Neural cell (in vitro differentiated cells): Measurements from ENCODE around the gene SLC47A1. TPM values are rescaled to one million over a fixed set of nuclear protein-coding genes. Genes with fewer than 3 reads are reported as not detected.
"Not testable (repeated sequence)": the region's sequence is repeated elsewhere in the genome, so short reads cannot be mapped to it uniquely, and the experiment has no call there.

Source experiments
- H2AFZ ChIP-seq: fragments of 200-600, 300-800 bp; sonication (generic), shearing (Covaris generic); 2 replicates; pipeline ENCODE4 v1.6.0; 2014; ENCODE audit warnings: low read depth, mild to moderate bottlenecking, antibody characterized with exemption, low read length, moderate library complexity
- H3F3A ChIP-seq: fragments of 200-600 bp; shearing (Covaris generic); 2 replicates; pipeline ENCODE4 v1.6.1; 2016; ENCODE audit warnings: mild to moderate bottlenecking, moderate library complexity, mixed read lengths, antibody characterized with exemption, low read length; ENCODE audit not compliant: insufficient read depth, poor library complexity, severe bottlenecking
- H3K27ac ChIP-seq: fragments of 200-600, 300-800 bp; sonication (generic), shearing (Covaris generic); 2 replicates; pipeline ENCODE4 v1.5.1; 2014; ENCODE audit warnings: mild to moderate bottlenecking, low read length, moderate library complexity
- H3K27me3 ChIP-seq: fragments of 300-800, 200-600 bp; sonication (generic), shearing (Covaris generic); 2 replicates; pipeline ENCODE4 v1.6.0; 2014; ENCODE audit warnings: mild to moderate bottlenecking, low read depth, low read length, moderate library complexity; ENCODE audit not compliant: insufficient read depth
- H3K36me3 ChIP-seq: fragments of 300-800, 200-600 bp; sonication (generic), shearing (Covaris generic); 2 replicates; pipeline ENCODE4 v1.5.1; 2014; ENCODE audit warnings: mild to moderate bottlenecking, antibody characterized with exemption, low read length, moderate library complexity; ENCODE audit not compliant: insufficient read depth
- H3K4me2 ChIP-seq: fragments of 300-800, 200-600 bp; sonication (generic), shearing (Covaris generic); 2 replicates; pipeline ENCODE4 v1.6.0; 2014; ENCODE audit warnings: mild to moderate bottlenecking, low read length
- H3K4me3 ChIP-seq: fragments of 300-800, 200-600 bp; sonication (generic), shearing (Covaris generic); 2 replicates; pipeline ENCODE4 v1.5.1; 2014; ENCODE audit warnings: mild to moderate bottlenecking, low read length, moderate library complexity
- H3K79me2 ChIP-seq: fragments of 200-600 bp; shearing (Covaris generic); replicated peaks from 2 replicates; pipeline ENCODE4 v1.6.0; 2014; ENCODE audit warnings: mild to moderate bottlenecking, low read length, moderate library complexity; ENCODE audit not compliant: insufficient read depth
- H3K9ac ChIP-seq: fragments of 300-800, 200-600 bp; sonication (generic), shearing (Covaris generic); 2 replicates; pipeline ENCODE4 v1.6.1; 2016; ENCODE audit warnings: mild to moderate bottlenecking, low read length, mixed read lengths
- H3K9me2 ChIP-seq: fragments of 200-600 bp; shearing (Covaris generic); 2 replicates; pipeline ENCODE4 v1.6.1; 2016; ENCODE audit warnings: mild to moderate bottlenecking, low read length, mixed read lengths; ENCODE audit not compliant: insufficient read depth
- H3K9me3 ChIP-seq: fragments of 200-600, 300-800 bp; sonication (generic), shearing (Covaris generic); 2 replicates; pipeline ENCODE4 v1.6.1; 2016; ENCODE audit warnings: mild to moderate bottlenecking, mixed run types, low read length, moderate library complexity, mixed read lengths
- H4K20me1 ChIP-seq: fragments of 200-600 bp; shearing (Covaris generic); 2 replicates; pipeline ENCODE4 v1.6.1; 2016; ENCODE audit warnings: mild to moderate bottlenecking, mixed run types; ENCODE audit not compliant: insufficient read depth
- EP300 ChIP-seq: fragments of 450-650 bp; conservative IDR thresholded peaks from 2 replicates; pipeline ENCODE4 v1.6.1; 2014; ENCODE audit warnings: antibody characterized with exemption, mild to moderate bottlenecking, moderate library complexity; ENCODE audit not compliant: poor library complexity, severe bottlenecking
- EZH2 ChIP-seq: fragments of 200-600, 300-800 bp; shearing (Covaris generic), sonication (generic); IDR thresholded peaks from 2 replicates; pipeline ENCODE4 v1.6.1; 2014; ENCODE audit warnings: antibody characterized with exemption, low read length, borderline replicate concordance, mild to moderate bottlenecking; ENCODE audit not compliant: insufficient read depth, poor library complexity, severe bottlenecking
- MXI1 ChIP-seq: fragments of 450-650 bp; conservative IDR thresholded peaks from 2 replicates; pipeline ENCODE4 v1.6.1; 2014; ENCODE audit warnings: antibody characterized with exemption, mild to moderate bottlenecking; ENCODE audit not compliant: poor library complexity, severe bottlenecking
- POLR2AphosphoS5 ChIP-seq: IDR thresholded peaks from 2 replicates; pipeline ENCODE4 v1.6.1; 2012
- RAD21 ChIP-seq: fragments of 450-650 bp; conservative IDR thresholded peaks from 2 replicates; pipeline ENCODE4 v1.6.1; 2014; ENCODE audit warnings: antibody characterized with exemption, mild to moderate bottlenecking, moderate library complexity
- SMC3 ChIP-seq: fragments of 450-650 bp; conservative IDR thresholded peaks from 2 replicates; pipeline ENCODE4 v1.6.1; 2014; ENCODE audit warnings: antibody characterized with exemption, mild to moderate bottlenecking, moderate library complexity; ENCODE audit not compliant: poor library complexity
- TAF1 ChIP-seq: IDR thresholded peaks from 2 replicates; pipeline ENCODE4 v1.6.1; 2012; ENCODE audit warnings: low read depth
- polyA plus RNA-seq: library from polyadenylated mRNA; depleted of rRNA; stranded (reverse); fragments of >200 nt; gene quantifications from 2 replicates; pipeline ENCODE4 v1.2.3, GENCODE V29; 2014
- TF ChIP-seq, protein P1 (sequence below): IDR thresholded peaks from 2 replicates; pipeline ENCODE4 v1.6.1; 2012; ENCODE audit warnings: borderline replicate concordance
- TF ChIP-seq, protein P2 (sequence below): fragments of 450-650 bp; IDR thresholded peaks from 2 replicates; pipeline ENCODE4 v1.5.1; 2014; ENCODE audit warnings: antibody characterized with exemption, mild to moderate bottlenecking, moderate library complexity; ENCODE audit not compliant: poor library complexity, severe bottlenecking

SLC47A1 gene
- polyA plus RNA-seq, 1 donor from 2014 or later: not detected

DNA sequence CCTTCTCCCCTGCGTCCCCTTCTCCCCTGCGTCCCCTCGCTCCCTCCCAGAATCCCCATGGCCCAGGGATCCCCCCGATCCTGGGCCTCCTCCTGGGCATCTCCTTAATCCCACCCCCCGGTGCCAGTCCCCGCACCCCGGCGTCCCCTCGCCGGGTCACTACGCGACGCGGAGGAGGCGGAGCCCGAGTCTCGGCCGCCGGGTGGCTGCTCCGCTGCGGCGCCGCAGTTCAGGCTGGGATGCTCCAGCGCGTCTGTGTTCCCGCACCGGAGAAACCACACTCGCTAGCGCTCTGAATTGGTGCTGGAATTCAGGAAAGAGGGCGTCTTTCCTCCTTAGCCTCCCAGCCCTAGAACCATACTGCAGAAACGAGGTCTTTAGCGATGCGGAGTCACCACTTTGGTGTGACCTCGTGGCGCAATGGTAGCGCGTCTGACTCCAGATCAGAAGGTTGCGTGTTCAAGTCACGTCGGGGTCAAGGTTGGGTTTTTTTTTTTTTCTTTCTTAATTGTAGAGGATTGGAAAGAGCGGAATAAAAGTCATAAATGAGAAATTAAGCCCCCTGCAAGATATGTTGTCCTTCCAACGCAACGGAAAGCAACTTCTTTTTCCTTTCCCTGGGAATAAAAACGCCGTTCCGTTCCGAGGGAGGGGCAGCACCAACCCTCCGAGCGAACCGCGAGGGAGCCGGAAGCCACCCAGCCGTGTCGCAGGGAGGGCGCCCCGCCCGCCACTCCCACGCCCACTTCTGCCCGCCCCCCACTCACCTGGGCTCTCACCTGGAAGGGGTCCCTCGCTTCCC, 25.7 kb upstream of the SLC47A1 start:
- H3K9me3 ChIP-seq: no peaks in the 10 kb centered on the region
- TF ChIP-seq, protein P1, sequence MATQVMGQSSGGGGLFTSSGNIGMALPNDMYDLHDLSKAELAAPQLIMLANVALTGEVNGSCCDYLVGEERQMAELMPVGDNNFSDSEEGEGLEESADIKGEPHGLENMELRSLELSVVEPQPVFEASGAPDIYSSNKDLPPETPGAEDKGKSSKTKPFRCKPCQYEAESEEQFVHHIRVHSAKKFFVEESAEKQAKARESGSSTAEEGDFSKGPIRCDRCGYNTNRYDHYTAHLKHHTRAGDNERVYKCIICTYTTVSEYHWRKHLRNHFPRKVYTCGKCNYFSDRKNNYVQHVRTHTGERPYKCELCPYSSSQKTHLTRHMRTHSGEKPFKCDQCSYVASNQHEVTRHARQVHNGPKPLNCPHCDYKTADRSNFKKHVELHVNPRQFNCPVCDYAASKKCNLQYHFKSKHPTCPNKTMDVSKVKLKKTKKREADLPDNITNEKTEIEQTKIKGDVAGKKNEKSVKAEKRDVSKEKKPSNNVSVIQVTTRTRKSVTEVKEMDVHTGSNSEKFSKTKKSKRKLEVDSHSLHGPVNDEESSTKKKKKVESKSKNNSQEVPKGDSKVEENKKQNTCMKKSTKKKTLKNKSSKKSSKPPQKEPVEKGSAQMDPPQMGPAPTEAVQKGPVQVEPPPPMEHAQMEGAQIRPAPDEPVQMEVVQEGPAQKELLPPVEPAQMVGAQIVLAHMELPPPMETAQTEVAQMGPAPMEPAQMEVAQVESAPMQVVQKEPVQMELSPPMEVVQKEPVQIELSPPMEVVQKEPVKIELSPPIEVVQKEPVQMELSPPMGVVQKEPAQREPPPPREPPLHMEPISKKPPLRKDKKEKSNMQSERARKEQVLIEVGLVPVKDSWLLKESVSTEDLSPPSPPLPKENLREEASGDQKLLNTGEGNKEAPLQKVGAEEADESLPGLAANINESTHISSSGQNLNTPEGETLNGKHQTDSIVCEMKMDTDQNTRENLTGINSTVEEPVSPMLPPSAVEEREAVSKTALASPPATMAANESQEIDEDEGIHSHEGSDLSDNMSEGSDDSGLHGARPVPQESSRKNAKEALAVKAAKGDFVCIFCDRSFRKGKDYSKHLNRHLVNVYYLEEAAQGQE: peak; percentile 80
- TF ChIP-seq RAD21 (no peak), MXI1 (peak; percentile 69), EP300 (peak; percentile 30), TAF1 (no peak), SMC3 (peak; percentile 52), POLR2AphosphoS5 (peak; percentile 62), EZH2 (no peak)
- TF ChIP-seq, protein P2, sequence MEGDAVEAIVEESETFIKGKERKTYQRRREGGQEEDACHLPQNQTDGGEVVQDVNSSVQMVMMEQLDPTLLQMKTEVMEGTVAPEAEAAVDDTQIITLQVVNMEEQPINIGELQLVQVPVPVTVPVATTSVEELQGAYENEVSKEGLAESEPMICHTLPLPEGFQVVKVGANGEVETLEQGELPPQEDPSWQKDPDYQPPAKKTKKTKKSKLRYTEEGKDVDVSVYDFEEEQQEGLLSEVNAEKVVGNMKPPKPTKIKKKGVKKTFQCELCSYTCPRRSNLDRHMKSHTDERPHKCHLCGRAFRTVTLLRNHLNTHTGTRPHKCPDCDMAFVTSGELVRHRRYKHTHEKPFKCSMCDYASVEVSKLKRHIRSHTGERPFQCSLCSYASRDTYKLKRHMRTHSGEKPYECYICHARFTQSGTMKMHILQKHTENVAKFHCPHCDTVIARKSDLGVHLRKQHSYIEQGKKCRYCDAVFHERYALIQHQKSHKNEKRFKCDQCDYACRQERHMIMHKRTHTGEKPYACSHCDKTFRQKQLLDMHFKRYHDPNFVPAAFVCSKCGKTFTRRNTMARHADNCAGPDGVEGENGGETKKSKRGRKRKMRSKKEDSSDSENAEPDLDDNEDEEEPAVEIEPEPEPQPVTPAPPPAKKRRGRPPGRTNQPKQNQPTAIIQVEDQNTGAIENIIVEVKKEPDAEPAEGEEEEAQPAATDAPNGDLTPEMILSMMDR: peak; percentile 49
- H3K4me3 ChIP-seq: peak overlapping the region; percentile 82
- no peak overlapping the region for H3K4me2 ChIP-seq
- H3K27me3 ChIP-seq: no peaks in the 10 kb centered on the region
- no peaks in the 10 kb centered on the region for H3F3A ChIP-seq
- peak overlapping the region; percentile 90 for H3K9ac ChIP-seq
- no peaks in the 10 kb centered on the region for H3K9me2 ChIP-seq
- H3K79me2 ChIP-seq: no peaks in the 10 kb centered on the region
- H2AFZ ChIP-seq: peak overlapping the region; percentile 69
- no peaks in the 10 kb centered on the region for H3K36me3 ChIP-seq
- H3K27ac ChIP-seq: peak overlapping the region; percentile 94
- no peaks in the 10 kb centered on the region for H4K20me1 ChIP-seq

DNA sequence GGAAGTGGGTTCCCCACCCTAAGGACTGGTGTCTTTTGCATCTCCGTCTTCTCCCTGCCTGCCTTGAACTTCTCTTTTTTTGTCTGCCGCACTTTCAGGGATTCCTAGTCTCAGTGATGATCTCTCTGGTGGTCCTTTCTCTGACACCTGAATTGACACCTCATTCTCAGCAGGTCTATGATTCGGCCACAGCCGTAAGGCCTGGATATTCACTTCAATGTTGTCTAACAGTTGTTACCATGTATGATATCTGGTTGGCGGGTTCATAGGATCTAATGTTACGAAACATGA, 25.1 kb upstream of the SLC47A1 start:
- H3K9me3 ChIP-seq: no peaks in the 10 kb centered on the region
- TF ChIP-seq MXI1 (no peak), EZH2 (no peak), SMC3 (no peak), POLR2AphosphoS5 (no peak), RAD21 (no peak), TAF1 (no peak), EP300 (no peak)
- TF ChIP-seq, protein P2: no peak
- TF ChIP-seq, protein P1: no peak
- H3K36me3 ChIP-seq: no peaks in the 10 kb centered on the region
- peak overlapping the region; percentile 94 for H3K27ac ChIP-seq
- peak overlapping the region; percentile 90 for H3K9ac ChIP-seq
- peak overlapping the region; percentile 21 for H3K4me2 ChIP-seq
- H3K27me3 ChIP-seq: no peaks in the 10 kb centered on the region
- H2AFZ ChIP-seq: peak overlapping the region; percentile 19
- no peaks in the 10 kb centered on the region for H3K79me2 ChIP-seq
- no peaks in the 10 kb centered on the region for H3K9me2 ChIP-seq
- no peaks in the 10 kb centered on the region for H3F3A ChIP-seq
- peak overlapping the region; percentile 82 for H3K4me3 ChIP-seq
- H4K20me1 ChIP-seq: no peaks in the 10 kb centered on the region

DNA sequence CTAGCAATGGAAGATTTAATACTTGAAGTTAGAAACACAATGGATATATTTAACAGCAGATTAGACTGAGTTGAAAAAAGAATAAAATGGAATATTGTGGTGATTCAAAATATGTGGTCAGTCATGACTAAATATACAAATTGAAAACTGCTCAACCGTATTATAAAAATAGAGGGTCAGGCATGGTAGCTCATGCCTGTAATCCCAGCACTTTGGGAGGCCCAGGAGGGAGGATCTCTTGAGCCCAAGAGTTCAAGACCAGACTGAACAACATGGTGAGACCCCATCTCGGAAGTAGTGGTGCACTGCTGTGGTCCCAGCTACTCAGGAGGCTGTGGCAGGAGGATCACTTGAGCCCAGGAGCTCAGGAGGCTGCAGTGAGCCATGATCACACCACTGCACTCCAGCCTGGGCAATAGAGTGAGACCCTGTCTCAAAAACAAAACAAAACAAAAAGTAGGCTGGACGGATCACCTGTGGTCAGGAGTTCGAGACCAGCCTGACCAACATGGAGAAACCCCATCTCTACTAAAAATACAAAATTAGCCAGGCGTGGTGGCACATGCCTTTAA, 24.3 kb upstream of the SLC47A1 start:
- H3F3A ChIP-seq, H2AFZ ChIP-seq, H3K9me3 ChIP-seq, H3K27ac ChIP-seq, H3K4me2 ChIP-seq, H3K9me2 ChIP-seq, H3K9ac ChIP-seq, H3K79me2 ChIP-seq, H3K36me3 ChIP-seq, H3K27me3 ChIP-seq, H4K20me1 ChIP-seq, H3K4me3 ChIP-seq: not testable (repeated sequence)
